ENCODE data around the gene CFAP99.
A peak's percentile ranks its signal among the peaks of the same experiment; 100 is the strongest.
"Not testable (repeated sequence)": the region's sequence is repeated elsewhere in the genome, so short reads cannot be mapped to it uniquely, and the experiment has no call there.

CFAP99 gene

GRCh38 chr4:2427383-2428334, 8.9 kb downstream of the CFAP99 start:
- no peak for DNase-seq (ENCODE audit: low read depth in 3 of 3, low spot score in 1 of 3)

- DNase-seq (ENCODE audit: low read depth in 3 of 3, low spot score in 1 of 3), result no peak
These were observed 9.9 kb downstream of the CFAP99 start for GRCh38 chr4:2428496-2429213.

GRCh38 chr4:2429945-2430757, 11.4 kb downstream of the CFAP99 start:
- not testable (repeated sequence) for DNase-seq (ENCODE audit: low read depth in 3 of 3, low spot score in 1 of 3)

GRCh38 chr4:2432004-2432403, 13.2 kb downstream of the CFAP99 start:
- no peak for DNase-seq (ENCODE audit: low read depth in 3 of 3, low spot score in 1 of 3)

DNA sequence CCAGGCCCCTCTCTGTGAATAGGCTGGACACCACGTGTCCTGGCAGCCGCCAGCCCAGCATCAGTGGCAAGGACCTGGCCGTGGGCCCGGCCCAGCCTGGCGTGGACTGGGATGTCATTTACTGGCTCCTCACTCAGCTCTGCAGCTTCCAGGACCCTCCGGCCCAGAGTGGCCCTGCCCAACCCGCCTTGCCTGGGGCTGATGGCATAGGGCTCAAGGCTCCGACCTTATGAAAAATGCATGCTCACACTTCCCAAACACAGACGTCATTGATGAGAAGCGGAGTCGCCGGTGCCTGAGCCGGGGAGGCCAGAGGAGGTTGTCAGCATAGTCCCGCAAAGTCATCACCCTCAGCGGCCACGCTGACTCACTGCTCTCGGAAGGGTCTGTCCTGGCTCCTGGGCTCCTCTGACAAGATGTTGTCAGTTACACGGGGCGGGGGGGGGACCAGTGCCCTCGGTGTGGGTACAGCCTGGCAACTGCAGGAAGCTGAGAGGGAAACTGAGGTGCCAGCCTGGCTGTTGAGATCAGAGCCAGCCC, 14.3 kb downstream of the CFAP99 start:
- DNase-seq (ENCODE audit: low read depth in 3 of 3, low spot score in 1 of 3), result no peak

DNA sequence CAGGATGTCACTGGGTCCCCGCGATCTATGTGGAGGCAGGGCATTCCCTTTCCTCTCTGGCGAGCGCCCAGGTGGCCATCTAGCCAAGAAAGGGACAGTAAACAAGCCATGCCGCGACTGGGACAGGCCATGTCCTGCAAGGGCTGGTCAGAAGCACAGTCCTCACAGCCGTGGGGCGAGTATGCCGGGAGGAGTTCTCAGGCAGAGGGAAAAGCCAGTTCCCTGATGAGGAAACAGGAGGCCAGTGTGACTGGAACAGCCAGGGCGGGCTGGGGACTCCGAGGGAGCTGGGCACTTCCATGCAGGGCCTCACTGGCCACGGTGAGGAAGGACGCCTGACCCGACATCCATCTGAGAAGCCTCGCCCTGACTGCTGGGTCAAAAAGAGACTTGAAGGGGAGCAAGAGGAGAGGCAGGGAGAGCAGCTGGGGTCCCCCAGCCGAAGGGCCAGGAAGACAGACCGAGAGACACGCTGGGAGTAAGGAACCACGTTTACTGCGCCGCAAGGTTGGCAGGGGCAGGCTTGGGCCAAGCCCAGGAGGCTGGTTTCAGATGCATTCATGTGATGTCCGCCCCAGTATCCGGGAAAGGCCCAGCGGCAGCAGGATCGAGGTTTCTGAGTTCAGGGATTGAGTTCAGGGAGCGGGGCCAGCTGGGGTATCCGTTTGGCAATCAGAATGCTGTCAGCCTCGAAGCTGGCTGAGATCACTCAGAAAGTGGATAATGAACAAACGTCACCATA, 15.0 kb downstream of the CFAP99 start:
- DNase-seq (ENCODE audit: low read depth in 3 of 3, low spot score in 1 of 3), result no peak

DNA sequence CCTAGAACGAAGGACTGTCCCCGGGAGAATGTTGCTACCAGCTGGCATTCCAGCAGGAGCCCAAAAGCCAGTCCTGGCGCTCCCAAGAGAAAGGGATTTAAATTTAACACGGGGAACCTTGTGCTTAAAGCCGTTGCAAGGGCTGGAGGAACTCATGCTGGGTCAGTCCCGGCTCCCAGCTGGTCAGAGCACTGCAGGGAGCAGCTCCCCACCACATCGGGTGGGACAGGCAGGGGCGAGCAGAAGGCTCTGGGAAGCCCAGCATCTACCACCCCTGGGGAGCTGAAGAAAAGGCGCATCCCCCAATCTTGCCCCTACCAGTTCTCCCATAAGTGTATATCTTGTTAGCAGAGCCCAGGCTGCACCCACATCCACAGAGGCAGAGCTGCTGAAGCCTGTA, 15.7 kb downstream of the CFAP99 start:
- DNase-seq (ENCODE audit: low read depth in 3 of 3, low spot score in 1 of 3), result no peak

DNA sequence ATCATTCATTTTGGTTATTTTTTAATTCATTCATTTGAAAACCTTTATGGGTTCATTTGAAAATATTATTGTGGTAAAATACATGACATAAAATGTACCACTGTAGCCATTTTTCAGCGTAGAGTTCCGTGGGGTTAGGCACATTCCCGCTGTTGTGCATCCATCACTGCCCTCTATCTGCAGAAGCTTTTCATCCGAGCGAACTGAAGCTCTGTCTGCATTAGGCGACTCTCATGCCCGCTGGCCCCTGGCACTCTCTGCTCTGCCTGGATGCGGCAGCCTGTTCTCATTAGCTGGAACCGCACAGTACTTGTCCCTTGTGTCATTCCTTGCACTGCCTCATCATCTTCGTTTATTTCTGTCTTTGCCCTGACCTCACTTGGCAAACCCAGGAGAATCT, 17.5 kb downstream of the CFAP99 start:
- no peak for DNase-seq (ENCODE audit: low read depth in 3 of 3, low spot score in 1 of 3)

DNA sequence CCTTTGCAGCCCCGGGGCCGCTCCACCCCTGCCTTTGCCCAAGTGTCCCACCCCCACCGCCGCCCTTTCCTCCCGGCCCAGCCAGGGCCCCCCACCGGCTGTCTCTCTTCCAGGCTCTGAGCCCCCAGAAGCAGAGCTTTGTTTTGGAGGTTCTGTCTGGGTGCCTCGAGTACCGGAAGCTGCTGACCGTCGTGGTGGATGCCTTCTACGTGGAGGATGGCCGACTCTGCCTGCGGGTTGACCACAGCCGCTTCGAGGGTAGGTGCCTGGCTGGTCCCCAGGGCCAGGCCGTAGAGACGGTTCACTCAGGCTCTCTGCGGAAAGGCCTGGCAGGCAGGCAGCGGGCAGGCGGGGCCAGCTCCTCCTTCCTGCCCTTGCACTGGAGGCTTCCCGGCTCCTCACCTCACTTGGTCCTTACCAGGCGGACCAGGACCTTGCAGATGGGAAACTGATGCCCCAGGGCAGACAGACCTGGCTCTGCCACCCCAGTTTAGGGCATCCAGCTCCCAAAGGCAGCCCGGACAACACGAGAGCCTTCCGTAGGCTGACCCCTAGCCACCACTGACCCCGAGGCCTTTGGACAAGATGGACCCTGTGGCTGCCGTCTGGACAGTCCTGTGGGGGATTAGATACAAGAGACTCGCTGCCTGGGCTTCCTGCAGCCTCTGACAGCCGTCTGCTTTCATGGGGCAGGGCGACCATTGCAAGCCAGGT, 18.2 kb downstream of the CFAP99 start:
- DNase-seq (ENCODE audit: low read depth in 3 of 3, low spot score in 1 of 3), result no peak

DNA sequence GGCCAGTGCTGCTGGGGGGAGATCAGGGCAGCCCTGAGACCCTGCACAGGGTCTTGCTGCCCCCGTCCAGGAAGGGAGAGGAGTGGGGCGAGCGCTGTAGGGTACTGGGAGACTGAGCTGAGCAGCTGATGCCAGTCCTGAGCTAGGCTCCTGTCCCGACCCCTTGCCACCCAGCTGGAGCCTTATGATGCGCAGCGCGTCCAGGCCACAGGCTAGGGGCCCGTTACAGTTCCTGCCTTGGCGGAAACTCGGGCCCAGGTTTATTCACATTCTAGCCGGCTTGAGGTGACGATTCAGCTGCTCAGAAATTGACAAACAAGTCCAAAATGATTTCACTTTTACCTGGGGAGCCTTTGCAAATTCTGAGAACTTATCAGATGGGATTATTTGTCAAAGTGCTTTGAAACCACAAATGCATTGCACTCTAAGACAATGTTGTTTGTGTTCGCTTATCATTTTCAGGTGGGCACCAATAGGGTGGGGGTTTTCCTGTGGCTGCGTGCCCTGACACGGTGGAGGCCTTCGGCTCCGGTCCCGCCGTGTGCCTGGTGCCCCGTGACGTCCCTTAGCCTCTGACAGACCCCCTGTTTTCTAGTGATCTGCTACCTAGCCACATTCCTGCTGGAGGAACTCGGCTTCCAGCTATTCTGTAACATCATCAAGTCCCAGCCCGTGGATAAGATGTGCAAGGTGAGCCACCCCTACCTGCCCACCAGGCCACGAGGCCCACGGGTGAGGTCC, 18.9 kb downstream of the CFAP99 start:
- no peak for DNase-seq (ENCODE audit: low read depth in 3 of 3, low spot score in 1 of 3)

GRCh38 chr4:2438822-2439718, 20.3 kb downstream of the CFAP99 start:
- DNase-seq (ENCODE audit: low read depth in 3 of 3, low spot score in 1 of 3), result no peak

DNA sequence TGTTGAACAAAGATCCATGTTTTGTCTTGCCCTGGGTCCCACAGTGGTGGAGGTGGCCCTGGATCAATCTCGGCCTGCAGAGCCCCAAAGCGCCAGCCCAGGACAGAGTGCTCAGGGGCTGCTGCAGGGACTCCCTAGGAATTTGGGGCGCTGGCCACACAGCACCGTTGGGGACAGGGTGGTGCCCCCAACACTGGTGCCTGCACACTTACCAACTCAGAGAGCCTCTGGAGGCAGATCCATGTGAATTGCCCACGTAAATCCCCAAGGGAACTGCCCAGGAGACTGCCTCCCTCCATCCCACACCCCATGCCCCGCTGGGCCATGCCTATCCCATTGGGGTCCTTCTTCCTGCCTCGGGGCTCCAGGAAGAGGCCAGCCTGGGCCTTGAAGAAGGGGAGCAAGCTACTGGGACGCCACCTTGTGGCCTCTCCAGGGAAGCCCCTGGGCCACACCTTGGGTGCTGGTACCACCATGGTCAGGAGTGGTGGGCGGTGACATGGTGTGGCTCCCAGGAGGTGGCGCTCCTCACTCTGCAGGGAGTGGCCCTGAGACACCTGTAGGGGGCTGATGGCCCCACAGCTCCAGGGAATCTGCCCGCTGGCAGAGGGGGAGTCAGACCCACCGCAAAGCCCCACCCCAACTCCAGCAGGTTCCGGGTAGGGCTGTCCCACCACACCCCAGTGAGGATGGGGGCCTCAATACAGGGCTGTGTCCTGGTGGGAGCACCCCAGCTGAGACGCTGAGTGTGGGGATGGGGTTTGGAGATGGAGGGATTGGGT, 22.8 kb downstream of the CFAP99 start:
- DNase-seq (ENCODE audit: low read depth in 3 of 3, low spot score in 1 of 3), result peak in 2 of 3 donors; percentile 35 to 50

DNA sequence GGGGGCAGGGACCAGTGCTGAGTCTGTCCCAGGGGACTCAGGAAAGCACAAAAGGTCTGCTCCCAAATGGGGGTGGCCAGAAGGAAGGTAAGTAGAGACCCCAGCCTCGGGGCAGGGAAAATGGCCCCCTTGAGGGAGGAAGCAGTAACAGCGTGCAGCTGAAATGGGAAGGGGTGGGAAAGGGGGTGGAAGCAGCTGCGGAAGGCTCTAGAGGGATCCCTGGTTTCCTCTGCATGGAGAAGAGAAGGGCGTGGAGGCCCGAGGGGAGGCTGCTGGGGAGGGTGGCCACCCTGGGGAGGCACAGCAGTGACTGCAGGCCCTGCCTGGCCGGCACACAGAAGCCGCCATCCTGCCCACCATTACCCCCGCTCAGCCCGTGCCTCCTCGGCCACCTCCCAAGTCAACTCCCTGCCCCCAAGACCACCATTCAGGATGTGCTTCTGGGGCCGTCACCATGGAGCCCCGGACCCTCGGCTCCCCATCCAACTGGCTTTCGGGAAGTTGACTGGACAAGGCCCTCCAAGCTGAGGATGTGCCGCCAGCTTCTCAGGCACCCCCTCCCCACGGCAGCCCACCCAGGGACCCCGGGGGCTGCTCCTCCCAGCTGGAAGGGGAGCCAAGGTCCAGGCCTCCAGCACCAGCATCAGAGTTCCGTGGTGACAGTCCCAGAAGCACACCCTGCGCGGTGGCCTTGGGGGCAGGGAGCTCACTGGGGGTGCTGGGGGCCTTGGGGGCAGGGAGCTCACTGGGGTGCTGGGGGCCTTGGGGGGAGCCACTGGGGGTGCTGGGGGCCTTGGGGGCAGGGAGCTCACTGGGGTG, 23.6 kb downstream of the CFAP99 start:
- no peak for DNase-seq (ENCODE audit: low read depth in 3 of 3, low spot score in 1 of 3)

DNA sequence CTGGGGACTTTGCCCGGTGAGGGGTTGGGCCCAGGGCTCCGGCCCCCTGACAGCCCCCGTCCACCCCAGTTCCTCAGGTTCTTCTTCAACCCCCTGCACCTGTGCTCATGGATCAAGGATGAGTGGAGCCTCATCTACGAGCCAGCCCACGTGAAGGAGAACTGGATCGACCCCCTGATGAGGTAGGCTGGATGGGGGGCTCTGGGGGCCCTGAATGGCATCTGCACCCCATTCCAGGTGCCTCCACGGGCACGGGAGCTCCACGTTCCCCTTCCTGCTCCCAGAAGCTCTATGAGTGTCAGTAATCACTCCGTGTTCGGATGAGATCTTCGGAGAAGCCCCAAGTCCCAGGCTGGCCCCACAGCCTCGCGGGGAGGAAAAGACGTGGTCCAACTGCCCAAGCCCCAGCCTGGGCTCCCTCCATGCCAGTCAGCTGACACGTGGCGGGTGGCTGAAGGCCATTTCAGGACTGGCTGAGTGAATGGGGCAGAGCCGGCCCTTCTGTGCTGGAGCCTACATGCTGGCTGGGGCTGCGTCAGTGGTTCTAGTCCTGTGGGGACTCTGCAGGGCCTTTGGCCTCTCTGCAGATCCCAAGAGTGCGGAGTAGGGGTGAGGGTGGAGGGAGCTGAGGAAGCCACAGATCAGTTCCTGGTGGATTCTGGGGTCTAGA, 24.4 kb downstream of the CFAP99 start:
- DNase-seq (ENCODE audit: low read depth in 3 of 3, low spot score in 1 of 3), result no peak

- DNase-seq (ENCODE audit: low read depth in 3 of 3, low spot score in 1 of 3), result no peak
These were observed 25.4 kb downstream of the CFAP99 start for GRCh38 chr4:2443956-2444740.
